Measurements from ENCODE around the gene GTF3C2.
"Not testable (repeated sequence)": the region's sequence is repeated elsewhere in the genome, so short reads cannot be mapped to it uniquely, and the experiment has no call there.

Gene GTF3C2

GRCh38 chr2:27303093-27304025 lies 53.2 kb downstream of the GTF3C2 start:
- FAIRE-seq (peak; percentile 79), DNase-seq (ENCODE audit: insufficient read length, low spot score) (peak; percentile 60)

DNA sequence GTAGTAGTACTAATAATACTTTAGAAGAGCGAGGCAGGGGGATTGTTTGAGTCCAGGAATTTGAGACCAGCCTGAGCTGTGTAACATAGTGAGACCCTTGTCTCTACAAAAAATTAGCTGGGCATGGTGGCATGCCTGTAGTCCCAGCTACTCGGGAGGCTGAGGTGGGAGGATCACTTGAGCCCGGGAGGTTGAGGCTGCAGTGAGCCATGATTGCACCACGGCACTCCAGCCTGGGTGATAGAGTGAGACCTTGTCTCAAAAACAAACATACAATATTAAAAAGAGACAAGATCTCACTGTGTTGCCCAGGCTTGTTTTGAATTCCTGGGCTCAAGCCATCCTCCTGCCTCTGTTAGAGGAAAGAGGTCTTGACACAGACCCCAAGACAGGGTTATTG lies 56.0 kb downstream of the GTF3C2 start:
- DNase-seq (ENCODE audit: insufficient read length, low spot score); FAIRE-seq: not testable (repeated sequence)

- no peak for FAIRE-seq
- no peak for DNase-seq (ENCODE audit: insufficient read length, low spot score)
Measured at GRCh38 chr2:27298391-27299080, 58.0 kb downstream of the GTF3C2 start.

GRCh38 chr2:27297195-27297594 lies 59.4 kb downstream of the GTF3C2 start:
- FAIRE-seq (no peak), DNase-seq (ENCODE audit: insufficient read length, low spot score) (no peak)

DNA sequence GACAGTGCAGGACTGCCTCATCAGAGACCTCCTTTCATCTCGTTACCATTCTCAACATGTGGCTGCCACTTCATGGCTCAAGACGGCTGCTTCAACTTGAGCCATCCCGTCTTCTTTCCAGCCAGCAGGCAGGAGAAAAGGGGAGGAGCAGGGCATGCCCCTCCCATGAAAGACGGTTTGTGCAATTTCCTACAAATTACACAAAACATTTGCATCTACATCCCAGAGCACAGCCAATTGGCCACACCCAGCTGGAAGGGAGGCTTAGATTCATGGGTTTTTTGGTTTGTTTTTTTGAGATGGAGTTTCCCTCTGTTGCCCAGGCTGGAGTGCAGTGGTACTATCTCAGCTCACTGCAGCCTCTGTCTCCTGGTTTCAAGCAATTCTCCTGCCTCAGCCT lies 60.1 kb downstream of the GTF3C2 start:
- no peak for DNase-seq (ENCODE audit: insufficient read length, low spot score)
- FAIRE-seq: no peak

GRCh38 chr2:27294928-27295327 lies 61.6 kb downstream of the GTF3C2 start:
- FAIRE-seq (no peak), DNase-seq (ENCODE audit: insufficient read length, low spot score) (no peak)

- FAIRE-seq (no peak), DNase-seq (ENCODE audit: insufficient read length, low spot score) (no peak)
Measured at GRCh38 chr2:27291865-27292264, 64.7 kb downstream of the GTF3C2 start.

DNA sequence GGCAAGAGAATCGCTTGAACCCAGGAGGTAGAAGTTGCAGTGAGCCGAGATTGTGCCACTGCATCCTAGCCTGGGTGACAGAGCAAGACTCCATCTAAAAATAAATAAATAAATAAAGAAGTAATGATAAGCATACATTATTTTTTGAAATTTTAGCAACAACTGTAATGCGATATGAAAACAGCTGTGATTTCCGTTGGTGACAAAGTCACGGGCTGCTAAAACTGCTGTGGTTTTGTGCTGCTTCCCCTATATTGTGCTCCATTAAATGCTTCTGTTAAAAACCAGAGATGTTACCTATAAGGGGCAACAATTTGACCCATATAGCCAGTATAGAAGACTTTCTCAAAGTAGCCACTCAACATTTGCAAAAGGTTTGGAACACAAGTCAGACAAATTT lies 66.0 kb downstream of the GTF3C2 start:
- no peak for DNase-seq (ENCODE audit: insufficient read length, low spot score)
- no peak for FAIRE-seq

DNA sequence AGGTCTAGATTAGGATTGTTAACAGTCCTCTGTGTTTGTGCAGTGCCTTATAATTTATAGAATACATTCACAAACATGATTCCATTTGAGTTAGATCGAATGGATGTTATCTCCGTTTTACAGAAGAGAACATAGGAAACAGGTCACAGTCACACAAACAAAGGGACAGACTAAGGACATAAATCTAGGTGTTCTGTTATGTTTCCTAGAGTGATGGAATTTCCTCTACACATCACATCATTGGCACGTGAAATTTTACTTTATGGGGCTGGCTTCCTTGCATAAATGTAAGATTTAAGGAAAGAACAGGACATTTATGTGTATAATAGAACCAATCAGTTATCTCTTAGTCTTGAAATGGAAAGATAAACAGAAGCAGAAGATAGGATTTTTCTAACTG lies 68.0 kb downstream of the GTF3C2 start:
- FAIRE-seq (no peak), DNase-seq (ENCODE audit: insufficient read length, low spot score) (no peak)

GRCh38 chr2:27285481-27285880 lies 71.1 kb downstream of the GTF3C2 start:
- FAIRE-seq: no peak

GRCh38 chr2:27284996-27285395 lies 71.6 kb downstream of the GTF3C2 start:
- no peak for DNase-seq (ENCODE audit: insufficient read length, low spot score)
- FAIRE-seq: no peak

More at GRCh38 chr2:27285481-27285880, 71.1 kb downstream of the GTF3C2 start:
- DNase-seq (ENCODE audit: insufficient read length, low spot score): no peak

DNA sequence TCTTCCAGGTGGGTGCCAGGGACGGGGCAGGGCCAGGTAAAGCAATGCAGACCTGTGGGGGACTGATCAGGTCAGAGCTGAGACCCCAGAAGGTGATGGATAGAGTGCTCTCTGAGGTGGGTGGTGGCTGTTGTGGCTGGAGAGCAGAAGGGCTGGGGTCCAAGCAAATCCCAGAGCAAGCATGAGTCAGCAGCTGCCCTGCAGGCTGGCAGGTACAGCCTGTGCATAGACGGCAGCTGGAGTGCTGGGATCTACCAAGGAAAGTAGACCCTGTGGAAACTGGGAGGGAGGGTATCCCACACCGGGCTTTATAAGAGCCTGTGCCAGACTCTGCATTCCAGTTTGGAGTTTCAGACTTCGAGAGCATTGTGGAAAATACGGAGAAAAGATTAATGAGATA lies 73.7 kb downstream of the GTF3C2 start:
- no peak for FAIRE-seq
- DNase-seq (ENCODE audit: insufficient read length, low spot score): no peak

DNA sequence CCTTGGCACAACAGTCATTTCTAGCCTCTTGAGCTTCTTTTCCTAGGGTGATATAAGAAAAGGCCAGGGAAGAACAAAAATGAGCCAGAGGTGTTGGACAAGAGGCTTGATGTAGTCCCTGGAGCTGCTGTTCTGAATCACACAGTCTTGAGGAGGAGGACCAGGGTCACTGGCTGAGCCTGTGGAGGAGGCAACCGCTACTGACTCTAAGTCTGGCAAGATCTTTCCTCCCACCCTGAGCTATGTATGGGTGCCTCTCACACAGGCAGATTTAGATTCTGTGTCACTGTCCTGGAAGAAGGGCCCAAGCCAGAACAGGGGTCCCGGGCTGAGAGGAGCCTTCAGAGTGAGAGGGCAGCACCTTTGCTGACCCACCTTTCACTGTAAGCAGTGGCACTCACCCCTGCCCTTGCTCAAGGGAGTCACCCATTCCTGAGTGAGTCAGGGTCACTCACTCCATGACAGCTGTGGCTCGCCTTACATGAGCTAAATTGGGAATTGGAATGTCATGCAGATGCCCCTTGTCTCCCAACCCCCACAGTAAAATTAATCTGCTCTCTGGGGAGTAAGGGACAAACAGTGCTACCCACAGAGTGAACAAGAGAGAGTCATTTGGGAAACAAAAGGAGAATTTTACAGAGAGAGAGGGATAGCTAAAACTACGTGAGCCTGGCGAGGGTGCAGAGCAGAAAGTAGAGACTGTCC lies 74.6 kb downstream of the GTF3C2 start, which contains the start of gene TRIM54:
TRIM54 (plus strand) TSS at position 575 of the 705 bp plus-strand sequence. CDS start 303 bp downstream, outside the sequence.
- FAIRE-seq (no peak), DNase-seq (ENCODE audit: insufficient read length, low spot score) (no peak)

- DNase-seq (ENCODE audit: insufficient read length, low spot score): no peak
- FAIRE-seq: no peak
Measured at GRCh38 chr2:27281442-27281841, 75.1 kb downstream of the GTF3C2 start.

GRCh38 chr2:27280826-27281225 lies 75.7 kb downstream of the GTF3C2 start:
- FAIRE-seq (no peak), DNase-seq (ENCODE audit: insufficient read length, low spot score) (no peak)

DNA sequence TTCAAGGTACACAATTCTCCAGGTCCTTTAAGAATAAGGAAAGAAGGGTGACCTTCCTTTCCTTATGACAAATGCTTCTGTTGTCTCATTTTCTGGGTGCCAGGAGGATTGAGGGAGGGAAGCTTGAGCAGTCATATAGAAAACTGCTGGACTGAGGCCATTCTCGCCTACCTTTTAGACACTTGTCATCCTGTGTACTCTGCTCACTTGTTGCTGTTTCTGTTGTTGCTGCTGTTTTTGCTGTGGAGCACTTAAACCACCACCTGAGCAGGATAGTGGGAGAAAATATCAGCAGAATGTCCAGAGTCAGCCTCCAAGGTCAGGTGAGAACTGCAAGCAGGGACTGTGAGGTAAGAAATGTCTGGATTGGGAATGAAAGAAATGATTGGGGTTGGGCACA lies 78.6 kb downstream of the GTF3C2 start:
- DNase-seq (ENCODE audit: insufficient read length, low spot score): no peak
- FAIRE-seq: no peak

All from GM19239 (cell line).